Measurements from ENCODE around the gene MFSD6.
"Not testable (repeated sequence)": the region's sequence is repeated elsewhere in the genome, so short reads cannot be mapped to it uniquely, and the experiment has no call there.

The MFSD6 gene

DNA sequence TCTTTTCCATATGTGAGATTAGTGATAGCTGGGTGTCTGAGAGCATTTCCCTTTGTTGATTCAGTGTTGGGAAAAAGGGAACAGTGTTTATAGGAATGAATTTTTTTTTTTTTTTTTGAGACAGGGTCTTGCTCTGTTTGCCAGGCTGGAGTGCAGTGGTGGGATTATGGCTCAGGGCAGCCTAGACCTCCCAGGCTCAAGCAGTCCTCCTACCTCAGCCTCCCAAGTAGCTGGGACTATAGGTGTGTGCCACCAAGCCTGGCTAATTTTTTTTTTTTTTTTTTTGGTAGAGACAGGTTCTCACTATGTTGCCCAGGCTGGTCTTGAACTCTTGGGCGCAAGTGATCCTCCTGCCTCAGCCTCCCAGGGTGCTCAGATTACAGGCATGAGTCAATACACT is 60.2 kb downstream of the MFSD6 start:
- not testable (repeated sequence) for DNase-seq

DNA sequence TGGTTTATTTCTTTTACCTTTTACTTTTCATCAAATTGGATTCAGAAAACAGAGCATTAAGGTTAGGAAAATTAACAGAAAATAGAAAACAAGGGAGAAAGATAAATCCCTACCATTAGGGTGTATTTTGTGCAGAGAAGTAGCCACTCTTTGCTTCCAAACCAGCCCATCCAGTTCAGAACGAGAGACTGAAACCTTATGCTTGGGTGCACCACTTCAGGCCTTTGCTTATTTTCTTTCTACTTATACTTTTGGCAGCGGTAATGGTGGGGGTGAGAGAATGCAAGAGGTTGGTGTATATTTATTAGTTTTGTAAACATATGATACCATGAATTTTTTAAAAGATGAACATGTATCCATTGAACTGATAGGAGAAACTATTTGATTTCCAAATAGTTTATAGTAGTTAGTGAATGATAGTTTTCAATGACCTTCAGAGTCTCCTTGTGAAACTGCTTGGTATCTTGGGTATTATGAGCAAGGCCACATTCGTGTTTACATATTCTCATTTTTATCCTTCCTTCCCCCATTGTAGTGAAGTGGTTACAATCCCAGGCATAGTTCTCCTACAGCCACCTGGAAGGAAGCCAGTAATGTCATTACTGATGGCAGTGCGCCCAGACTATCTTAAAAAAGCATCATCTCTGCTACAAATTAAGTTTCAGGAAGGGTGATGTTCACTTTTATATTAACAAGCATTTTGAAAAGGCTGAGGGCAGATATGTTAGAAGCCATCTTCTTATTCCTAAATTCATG is 60.8 kb downstream of the MFSD6 start:
- DNase-seq, result peak; percentile 67 to 70

DNA sequence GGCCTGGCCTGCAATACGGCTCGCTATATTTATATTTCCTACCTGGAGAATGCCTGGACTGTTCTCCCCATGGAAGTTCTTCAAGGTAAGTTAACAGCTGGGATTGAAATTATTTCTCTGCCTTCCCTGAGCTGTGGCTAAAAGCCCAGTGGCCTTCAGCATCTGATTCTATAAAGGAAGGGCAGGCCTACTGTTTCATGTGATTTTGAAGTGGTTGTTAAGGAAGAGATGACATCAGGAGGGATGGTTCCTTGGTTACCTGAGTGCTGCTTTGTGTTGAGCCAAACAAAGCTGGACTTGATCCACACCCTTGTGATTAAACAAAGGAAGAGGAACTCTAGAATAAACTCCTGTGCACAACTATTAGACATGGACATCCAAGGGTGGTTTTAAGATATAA is 61.6 kb downstream of the MFSD6 start:
- DNase-seq, result peak in 1 of 2 experiments; percentile 5

DNA sequence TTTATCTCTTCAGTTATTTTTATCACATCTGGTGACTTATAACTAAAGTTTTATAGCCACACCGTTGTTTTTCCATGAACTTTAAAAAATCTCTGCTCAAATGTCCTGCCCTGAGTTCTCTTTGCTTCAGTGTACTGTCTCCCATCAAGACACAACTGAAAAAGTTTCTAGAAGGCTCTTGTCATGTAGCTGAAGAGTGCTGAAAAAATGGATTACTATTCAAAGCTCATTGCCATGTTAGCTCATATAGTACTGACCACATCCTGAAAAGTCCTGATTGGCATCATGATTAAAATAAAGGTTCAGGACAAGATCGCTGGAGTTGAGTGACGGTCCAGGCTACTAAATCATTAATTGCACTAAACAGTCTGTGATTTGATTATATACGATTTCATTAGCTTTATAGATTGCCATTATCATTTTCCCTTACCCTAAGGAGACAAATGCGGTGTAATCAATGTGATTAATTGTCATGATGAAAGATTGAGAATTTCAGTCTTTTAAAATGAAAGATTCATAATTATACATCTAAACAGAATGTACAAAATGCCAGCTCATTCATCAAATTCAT is 62.2 kb downstream of the MFSD6 start:
- DNase-seq, result no peak

GRCh38 chr2:190477661-190478454 is 69.7 kb downstream of the MFSD6 start:
- DNase-seq, result no peak

DNA sequence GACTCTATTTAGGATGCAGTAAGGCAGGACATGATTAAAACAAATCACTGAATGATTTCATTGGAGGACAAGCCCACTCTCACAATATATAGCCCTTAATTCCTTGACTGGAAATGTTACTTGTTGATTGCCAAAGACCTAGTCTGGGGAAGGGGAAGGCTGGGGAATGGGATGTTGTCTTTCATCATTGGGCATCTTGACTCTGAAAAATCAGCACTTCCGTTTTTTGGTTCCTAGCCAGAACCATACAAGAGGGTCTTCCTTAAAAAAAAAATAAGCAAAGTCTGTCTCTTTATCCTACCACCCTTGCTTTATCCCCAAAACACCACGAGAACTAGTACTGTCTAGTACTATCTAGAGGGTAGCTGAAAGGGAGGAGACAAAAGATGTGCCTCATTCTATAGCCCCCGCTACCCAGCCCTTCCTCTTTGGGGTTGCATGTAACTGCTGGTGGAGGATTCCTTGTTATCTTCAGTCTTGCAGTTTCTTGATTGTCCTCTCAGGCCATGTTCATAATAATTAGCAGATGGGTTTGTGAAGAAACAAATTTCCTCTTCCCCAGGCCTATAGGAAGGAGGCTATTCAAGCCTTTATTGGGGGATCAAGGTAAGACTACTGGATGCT is 70.5 kb downstream of the MFSD6 start:
- DNase-seq, result no peak

DNA sequence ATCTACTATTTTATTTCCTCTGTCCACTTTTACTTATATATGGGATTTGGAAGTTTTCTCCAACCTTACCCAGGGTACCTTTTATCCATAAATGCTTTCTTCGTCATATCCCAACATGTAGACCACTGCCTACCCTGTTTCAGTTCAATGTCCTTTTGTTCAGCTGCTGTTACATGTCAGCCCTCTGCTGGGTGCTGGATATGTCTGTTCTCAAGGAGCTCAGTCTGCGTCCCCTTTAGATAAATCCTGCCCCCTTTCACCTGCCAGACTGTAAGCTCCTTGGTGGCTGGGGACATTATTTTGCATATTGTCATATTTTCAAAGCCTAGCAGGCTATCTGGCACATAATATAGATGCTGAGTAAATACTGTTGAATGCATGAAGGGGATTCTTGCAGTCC is 73.2 kb downstream of the MFSD6 start:
- no peak for DNase-seq

DNA sequence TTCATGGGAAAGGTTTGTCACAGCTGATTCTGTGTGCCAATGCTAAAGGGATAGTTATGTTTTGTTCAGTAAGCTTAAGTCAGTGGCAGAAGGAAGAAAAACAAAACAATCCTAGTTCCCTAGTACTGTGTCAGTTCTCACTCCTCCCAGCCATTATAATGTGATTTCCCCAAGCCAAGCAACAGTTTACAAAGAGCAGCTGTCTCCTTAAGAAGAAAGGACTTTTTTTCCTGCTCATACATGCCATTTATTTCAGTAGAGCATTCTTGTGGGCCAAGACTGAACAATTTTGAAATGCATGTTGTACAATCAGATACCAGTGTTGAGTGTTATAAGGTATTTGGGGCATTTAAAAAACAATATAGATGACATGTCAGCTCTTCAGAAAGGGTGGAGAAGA is 74.3 kb downstream of the MFSD6 start:
- DNase-seq, result no peak

DNA sequence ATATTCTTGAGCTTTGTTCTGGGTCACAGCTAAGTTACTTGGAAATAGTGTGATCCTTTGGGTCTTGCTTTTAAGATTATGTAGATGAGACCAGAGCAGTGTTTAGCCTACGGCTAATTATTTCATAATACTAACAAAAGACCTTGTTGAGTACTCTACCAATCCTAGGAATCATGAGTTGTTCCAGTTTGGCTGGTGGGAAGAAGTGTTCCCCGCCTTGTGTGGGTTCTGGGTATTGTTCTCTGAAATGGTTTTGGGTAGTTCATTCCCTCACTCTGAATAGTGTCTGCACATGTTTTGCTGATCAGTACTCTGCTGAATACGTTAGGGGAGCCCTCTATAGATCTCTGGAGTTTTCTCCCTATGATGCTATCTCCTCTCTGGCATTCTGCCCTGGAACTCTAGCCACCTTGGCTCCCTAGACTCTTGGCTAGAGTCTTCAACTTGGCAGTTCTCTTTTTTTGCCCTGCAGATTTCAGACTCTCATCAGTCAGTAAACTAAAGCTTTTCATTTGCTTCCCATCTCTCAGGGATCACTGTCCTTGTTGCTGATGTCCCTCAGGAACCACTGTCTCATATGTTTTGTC is 78.0 kb downstream of the MFSD6 start:
- DNase-seq, result no peak

GRCh38 chr2:190488516-190489233 is 80.5 kb downstream of the MFSD6 start:
- DNase-seq, result no peak

GRCh38 chr2:190489475-190489874 is 81.3 kb downstream of the MFSD6 start:
- DNase-seq, result no peak

DNA sequence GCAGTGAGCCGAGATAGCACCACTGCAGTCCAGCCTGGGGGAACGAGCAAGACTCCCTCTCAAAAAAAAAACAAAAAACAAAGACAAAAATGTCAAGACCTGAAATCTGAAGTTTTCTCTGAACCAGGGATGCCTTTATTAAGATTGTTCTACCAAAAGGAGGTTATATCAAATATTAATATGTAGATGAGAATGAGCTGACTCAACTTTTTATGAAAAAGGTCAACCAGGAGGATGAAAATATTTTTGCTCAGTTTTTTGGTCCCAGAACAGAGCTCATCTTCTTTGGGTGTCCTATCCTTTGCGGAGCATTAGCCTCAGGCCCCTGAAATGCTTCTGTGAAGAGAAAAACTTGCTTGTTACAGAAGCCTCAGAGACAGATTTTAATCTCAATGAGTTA is 82.3 kb downstream of the MFSD6 start:
- no peak for DNase-seq

DNA sequence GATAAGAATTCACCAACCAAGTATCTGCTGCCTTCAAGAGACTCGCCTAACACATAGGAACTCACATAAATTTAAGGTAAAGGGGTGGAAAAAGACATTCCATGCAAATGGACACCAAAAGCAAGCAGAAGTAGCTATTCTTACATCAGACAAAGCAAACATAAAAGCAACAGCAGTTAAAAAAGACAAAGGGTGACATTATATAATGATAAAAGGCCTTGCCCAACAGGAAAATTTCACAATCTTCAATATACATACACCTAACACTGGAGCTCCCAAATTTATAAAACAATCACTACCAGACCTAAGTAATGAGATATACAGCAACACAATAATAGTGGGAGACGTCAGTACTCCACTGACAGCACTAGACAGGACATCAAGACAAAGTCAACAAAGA is 84.9 kb downstream of the MFSD6 start:
- no peak for DNase-seq

DNA sequence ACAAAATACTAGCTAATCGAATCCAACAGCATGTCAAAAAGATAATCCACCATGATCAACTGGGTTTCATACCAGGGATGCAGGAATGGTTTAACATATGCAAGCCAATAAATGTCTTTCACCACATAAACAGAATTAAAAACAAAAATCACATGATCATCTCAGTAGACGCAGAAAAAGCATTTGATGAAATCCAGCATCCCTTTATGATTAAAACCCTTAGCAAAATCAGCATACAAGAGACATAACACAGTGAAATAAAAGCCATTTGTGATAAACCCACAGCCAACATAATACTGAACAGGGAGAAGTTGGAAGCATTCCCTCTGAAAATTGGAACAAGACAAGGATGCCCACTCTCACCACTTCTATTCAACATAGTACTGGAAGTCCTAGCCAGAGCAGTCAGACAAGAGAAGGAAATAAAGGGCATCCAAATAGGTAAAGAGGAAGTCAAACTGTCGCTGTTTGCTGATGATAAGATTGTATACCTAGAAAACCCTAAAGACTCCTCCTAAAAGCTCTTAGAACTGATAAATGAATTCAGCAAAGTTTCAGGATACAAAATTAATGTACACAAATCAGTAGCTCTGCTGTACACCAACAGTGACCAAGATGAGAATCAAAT is 86.6 kb downstream of the MFSD6 start:
- not testable (repeated sequence) for DNase-seq

DNA sequence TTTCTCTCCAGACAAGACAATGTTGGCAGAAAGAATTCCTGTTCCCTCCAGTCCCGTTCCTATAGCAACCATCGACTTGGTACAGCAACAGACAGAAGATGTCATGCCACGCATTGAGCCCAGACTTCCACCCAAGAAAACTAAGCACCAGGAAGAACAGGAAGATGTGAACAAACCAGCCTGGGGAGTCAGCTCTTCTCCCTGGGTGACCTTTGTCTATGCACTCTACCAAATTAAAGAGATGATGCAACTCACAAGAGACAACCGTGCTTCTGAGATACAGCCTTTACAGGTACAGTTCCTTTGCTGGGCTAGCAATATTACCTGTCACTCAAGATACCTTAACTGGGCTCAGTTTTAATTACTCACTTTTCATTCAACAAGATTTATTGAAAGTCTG is 89.3 kb downstream of the MFSD6 start:
- no peak for DNase-seq

DNA sequence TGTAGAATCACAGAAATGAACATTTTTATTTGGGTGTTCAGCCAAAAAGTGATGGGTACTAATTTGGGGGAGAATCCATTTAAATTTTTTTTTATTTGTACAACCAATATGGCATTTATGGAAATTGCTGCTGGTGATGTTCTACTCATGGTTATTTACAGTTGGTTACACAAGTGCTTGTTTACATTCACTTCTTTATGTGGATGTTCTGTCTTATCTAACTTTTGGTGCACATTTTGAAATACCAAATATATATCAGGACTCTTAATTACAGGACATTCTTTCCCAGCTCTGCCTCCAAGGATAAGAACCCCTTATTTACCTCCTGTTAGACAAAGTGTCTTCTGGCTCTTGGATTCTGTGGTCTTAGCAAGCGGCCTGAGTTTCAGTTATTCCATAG is 91.1 kb downstream of the MFSD6 start:
- no peak for DNase-seq

DNA sequence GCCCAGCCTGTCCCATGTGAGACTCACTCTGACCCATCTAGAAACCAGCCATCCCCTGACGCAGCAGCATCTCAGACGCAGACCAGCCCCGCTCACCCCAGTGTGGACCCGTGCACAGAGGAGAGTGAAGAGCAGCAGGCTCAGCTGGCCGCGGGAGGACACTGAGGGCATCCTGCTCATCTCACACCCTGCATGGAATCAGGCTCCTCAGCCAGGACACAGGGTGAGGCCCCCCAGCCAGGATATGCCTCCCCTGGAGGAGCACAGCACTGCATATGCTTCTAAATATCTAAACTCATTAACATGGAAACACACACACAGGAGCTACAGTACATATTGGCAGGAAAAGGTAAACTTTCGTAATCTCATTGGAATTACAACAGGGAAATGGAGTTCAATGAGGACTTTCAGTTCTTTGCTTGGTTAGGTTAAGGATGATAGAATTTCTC is 91.9 kb downstream of the MFSD6 start:
- DNase-seq, result no peak

GRCh38 chr2:190501231-190501630 is 93.1 kb downstream of the MFSD6 start:
- DNase-seq, result no peak

GRCh38 chr2:190501702-190502407 is 93.7 kb downstream of the MFSD6 start:
- no peak for DNase-seq

DNA sequence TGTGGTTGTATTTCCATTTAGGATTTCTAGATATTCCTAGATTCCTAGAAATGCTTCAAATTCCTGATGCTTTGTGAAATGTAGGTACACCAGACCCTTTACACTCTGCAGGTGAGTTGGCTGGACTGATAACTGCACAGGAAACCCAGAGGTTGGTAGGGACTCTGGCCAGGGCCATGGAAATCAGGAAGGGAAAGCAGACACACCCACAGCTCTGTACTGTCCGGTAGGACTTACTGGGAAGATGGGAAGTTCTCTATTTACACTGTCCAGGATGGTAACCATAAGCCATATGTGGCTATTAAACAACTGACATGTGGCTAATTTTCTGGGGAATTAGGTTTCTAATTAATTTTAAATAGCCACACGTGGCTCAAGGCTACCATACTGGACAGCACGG is 94.9 kb downstream of the MFSD6 start:
- DNase-seq, result no peak

GRCh38 chr2:190504912-190505311 is 96.8 kb downstream of the MFSD6 start:
- no peak for DNase-seq

All from AML-193 (cell line).